Parietal lobe (tissue), 1 donor: ENCODE results near the gene CFH. TPM values are rescaled to one million over a fixed set of nuclear protein-coding genes. Genes with fewer than 3 reads are reported as not detected.

Experiments used
- total RNA-seq: library from RNA; depleted of rRNA; stranded (reverse); fragments of >200 nt; gene quantifications from one replicate; pipeline ENCODE4 v1.2.3, GENCODE V29; 2014

The CFH gene
- 3.8 TPM for total RNA-seq

GRCh38 chr1:196651637-196652215 is at the start of gene CFH:
CFH (plus strand) TSS chr1:196652043; CDS start chr1:196652118, 75 bp downstream.

GRCh38 chr1:196608390-196609369 is 43.2 kb upstream of the CFH start, which contains the start of gene KCNT2:
KCNT2 (minus strand) TSS chr1:196608440; CDS start chr1:196608309, 131 bp downstream.

GRCh38 chr1:196774603-196775002 is 122.8 kb downstream of the CFH start, which contains the start of gene CFHR3:
CFHR3 (plus strand) TSS chr1:196774840; CDS start chr1:196774887, 47 bp downstream.

Other genes starting within 250 kb of the CFH start
- gene KCNT2, start 43.6 kb upstream of the CFH start, total RNA-seq: 49.8 TPM
- not detected for gene CFHR3, start 122.8 kb downstream of the CFH start, total RNA-seq
- gene CFHR1, start 167.7 kb downstream of the CFH start, total RNA-seq: 0.31 TPM
- 0.94 TPM for gene CFHR4, start 236.0 kb downstream of the CFH start, total RNA-seq